HL-60 (cell line): ENCODE measurements around the gene GTPBP6.

Source experiments
- DNase-seq, 2 experiments: peaks; one replicate each; pipeline ENCODE4 v3.0.0-alpha.2; 2010 to 2020; ENCODE audit warnings: low read depth in 1 of 2, low spot score in 1 of 2
- H3K27ac ChIP-seq: fragments of 250-450 bp; sonication (Bioruptor Pico); replicated peaks from 2 replicates; pipeline ENCODE4 v1.5.1; 2020; ENCODE audit warnings: mild to moderate bottlenecking, moderate library complexity
- H3K27me3 ChIP-seq: fragments of 250-450 bp; sonication (Bioruptor Pico); 2 replicates; pipeline ENCODE4 v1.5.1; 2021; ENCODE audit warnings: mild to moderate bottlenecking, moderate library complexity; ENCODE audit not compliant: insufficient read depth, poor library complexity, severe bottlenecking
- H3K4me3 ChIP-seq: replicated peaks from 2 replicates; pipeline ENCODE4 v1.5.1; 2011; ENCODE audit warnings: mild to moderate bottlenecking, control low read depth, low read length; ENCODE audit not compliant: insufficient read depth
- GABPA ChIP-seq: IDR thresholded peaks from 2 replicates; pipeline ENCODE4 v1.6.1; 2012; ENCODE audit warnings: low read depth
- POLR2AphosphoS5 ChIP-seq: IDR thresholded peaks from 2 replicates; pipeline ENCODE4 v1.6.1; 2012; ENCODE audit warnings: low read depth
- SPI1 ChIP-seq: IDR thresholded peaks from 2 replicates; pipeline ENCODE4 v1.6.1; 2012; ENCODE audit warnings: low read depth, mild to moderate bottlenecking, borderline replicate concordance
- TF ChIP-seq, protein P1 (sequence below): IDR thresholded peaks from 2 replicates; pipeline ENCODE4 v1.6.1; 2012; ENCODE audit warnings: low read depth; ENCODE audit not compliant: insufficient replicate concordance
- TF ChIP-seq, protein P2 (sequence below): IDR thresholded peaks from one replicate; pipeline ENCODE4 v1.5.1; 2011; ENCODE audit warnings: low read length, control low read depth, inconsistent platforms; ENCODE audit not compliant: insufficient read depth

Gene GTPBP6

DNA sequence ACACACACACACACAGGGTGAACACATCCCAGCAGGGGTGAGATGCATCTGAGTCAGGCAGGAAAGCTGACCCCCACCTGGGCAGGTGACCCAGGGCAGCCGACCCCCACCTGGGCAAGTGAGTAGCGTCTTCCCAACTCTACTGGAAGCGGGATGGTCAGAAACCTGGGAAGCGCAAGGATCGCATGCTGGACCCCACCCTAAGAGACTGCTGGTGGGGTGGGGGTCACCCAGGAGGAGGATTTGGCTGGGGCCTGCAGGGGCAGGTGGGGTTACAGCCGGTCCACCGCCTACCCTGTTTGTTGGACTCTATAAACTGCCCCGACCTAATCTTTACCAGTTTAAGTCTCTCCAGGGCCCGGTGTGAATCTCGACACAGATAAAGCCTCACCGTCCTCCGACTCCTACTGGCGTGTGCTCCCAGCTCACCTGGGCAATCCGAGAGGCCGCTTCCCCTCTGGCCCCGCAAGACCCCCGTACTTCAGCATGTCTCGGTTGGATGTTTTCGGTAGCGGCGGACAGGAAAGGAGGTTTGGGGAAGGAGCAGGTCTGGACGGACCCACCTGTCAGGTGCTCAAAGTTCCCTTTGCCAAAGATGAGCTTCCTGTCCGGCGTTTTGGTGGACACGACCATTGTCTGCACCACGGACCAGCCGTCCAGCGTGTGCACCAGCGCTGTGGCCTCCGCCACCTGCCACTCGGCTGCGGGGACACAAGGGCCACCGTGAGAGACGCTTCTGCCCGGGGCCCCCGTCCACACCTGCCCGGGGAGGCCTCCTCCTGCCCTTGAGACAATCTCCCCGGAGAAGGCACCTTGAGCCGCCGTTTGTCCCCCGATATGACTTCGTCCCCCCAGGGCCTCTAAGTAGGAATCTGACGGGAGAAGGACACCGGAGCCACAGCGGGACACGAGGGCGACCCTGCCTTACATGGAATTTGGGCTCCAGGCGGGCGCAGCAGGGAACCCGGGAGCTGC, 2.0 kb downstream of the GTPBP6 start:
- H3K27ac ChIP-seq = no peak overlapping the region
- H3K4me3 ChIP-seq = no peak overlapping the region
- H3K27me3 ChIP-seq = no peaks in the 10 kb centered on the region
- DNase-seq = no peak
- TF ChIP-seq, protein P1, sequence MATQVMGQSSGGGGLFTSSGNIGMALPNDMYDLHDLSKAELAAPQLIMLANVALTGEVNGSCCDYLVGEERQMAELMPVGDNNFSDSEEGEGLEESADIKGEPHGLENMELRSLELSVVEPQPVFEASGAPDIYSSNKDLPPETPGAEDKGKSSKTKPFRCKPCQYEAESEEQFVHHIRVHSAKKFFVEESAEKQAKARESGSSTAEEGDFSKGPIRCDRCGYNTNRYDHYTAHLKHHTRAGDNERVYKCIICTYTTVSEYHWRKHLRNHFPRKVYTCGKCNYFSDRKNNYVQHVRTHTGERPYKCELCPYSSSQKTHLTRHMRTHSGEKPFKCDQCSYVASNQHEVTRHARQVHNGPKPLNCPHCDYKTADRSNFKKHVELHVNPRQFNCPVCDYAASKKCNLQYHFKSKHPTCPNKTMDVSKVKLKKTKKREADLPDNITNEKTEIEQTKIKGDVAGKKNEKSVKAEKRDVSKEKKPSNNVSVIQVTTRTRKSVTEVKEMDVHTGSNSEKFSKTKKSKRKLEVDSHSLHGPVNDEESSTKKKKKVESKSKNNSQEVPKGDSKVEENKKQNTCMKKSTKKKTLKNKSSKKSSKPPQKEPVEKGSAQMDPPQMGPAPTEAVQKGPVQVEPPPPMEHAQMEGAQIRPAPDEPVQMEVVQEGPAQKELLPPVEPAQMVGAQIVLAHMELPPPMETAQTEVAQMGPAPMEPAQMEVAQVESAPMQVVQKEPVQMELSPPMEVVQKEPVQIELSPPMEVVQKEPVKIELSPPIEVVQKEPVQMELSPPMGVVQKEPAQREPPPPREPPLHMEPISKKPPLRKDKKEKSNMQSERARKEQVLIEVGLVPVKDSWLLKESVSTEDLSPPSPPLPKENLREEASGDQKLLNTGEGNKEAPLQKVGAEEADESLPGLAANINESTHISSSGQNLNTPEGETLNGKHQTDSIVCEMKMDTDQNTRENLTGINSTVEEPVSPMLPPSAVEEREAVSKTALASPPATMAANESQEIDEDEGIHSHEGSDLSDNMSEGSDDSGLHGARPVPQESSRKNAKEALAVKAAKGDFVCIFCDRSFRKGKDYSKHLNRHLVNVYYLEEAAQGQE = no peak
- no peak for TF ChIP-seq GABPA
- no peak for TF ChIP-seq SPI1
- TF ChIP-seq, protein P2, sequence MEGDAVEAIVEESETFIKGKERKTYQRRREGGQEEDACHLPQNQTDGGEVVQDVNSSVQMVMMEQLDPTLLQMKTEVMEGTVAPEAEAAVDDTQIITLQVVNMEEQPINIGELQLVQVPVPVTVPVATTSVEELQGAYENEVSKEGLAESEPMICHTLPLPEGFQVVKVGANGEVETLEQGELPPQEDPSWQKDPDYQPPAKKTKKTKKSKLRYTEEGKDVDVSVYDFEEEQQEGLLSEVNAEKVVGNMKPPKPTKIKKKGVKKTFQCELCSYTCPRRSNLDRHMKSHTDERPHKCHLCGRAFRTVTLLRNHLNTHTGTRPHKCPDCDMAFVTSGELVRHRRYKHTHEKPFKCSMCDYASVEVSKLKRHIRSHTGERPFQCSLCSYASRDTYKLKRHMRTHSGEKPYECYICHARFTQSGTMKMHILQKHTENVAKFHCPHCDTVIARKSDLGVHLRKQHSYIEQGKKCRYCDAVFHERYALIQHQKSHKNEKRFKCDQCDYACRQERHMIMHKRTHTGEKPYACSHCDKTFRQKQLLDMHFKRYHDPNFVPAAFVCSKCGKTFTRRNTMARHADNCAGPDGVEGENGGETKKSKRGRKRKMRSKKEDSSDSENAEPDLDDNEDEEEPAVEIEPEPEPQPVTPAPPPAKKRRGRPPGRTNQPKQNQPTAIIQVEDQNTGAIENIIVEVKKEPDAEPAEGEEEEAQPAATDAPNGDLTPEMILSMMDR = no peak

DNA sequence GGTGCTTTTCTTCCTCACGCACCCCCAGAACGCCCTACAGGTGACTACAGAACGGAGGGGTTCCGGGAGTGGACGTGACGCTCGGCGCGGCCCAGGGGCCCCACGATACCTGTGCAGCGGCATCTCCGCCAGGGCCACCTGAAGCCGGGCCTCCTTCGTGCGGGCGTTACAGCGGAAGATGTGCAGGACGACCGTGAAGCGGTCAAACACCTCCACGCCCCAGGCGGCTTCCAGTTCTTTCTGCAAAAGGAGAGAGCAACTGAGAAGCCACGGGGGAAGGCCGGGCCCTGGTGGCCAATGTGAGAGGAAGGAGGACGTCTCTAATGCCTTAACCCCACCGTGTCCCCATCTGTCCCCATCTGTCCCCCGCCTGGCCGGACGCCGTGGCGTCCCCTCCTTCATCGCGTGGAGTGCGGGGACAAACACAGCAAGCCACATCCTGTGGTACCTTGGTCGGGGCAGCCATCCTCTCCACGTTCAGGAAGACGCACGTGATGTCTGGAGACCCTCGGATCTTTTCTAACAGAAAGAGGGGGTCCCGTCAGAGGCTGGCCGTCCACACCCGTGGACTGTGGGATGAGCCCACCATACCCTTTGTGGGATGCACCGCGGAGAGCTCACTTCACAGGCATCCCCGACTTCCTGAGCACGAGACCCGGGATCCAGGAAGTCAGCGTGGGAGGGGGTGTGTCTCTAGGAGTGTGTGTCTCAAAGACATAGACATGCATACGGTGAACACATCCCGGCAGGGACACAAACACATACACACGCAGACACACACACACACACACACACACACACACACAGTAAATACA, 3.6 kb downstream of the GTPBP6 start:
- TF ChIP-seq GABPA = no peak
- no peak for TF ChIP-seq POLR2AphosphoS5
- TF ChIP-seq, protein P1 = no peak
- no peak for TF ChIP-seq SPI1
- TF ChIP-seq, protein P2 = no peak
- DNase-seq = no peak
- H3K27me3 ChIP-seq = no peaks in the 10 kb centered on the region

DNA sequence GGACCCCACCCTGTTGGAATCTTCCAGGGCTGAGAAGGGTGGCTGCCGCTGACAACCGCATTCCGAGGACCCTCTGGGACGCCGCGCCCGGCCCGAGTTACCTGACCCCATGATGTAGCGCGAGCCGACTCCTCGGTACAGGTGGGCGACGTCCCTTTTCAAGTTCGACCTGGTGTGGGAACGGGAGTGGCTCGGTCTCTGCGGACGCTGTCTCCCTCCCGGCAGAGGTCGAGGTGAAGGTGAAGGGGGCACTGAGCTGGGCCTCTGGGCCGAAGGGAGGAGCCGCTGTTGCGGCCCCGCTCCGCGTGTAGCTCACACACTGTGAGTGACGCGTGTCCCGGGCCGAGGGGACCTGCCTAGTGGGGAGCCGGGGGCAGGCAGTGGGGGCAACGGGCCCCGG, 4.5 kb downstream of the GTPBP6 start:
- H3K27me3 ChIP-seq = no peaks in the 10 kb centered on the region
- H3K27ac ChIP-seq = no peak overlapping the region
- H3K4me3 ChIP-seq = no peak overlapping the region
- DNase-seq = no peak
- TF ChIP-seq GABPA = no peak
- no peak for TF ChIP-seq POLR2AphosphoS5
- TF ChIP-seq, protein P2 = no peak
- TF ChIP-seq, protein P1 = no peak
- no peak for TF ChIP-seq SPI1

More for the DNA sequence above, 3.6 kb downstream of the GTPBP6 start:
- no peak overlapping the region for H3K4me3 ChIP-seq
- H3K27ac ChIP-seq = no peak overlapping the region
